ENCODE results near the gene RNF34. TPM values are rescaled to one million over a fixed set of nuclear protein-coding genes. Genes with fewer than 3 reads are reported as not detected.

RNF34 gene
- total and polyA plus RNA-seq, 4 experiments from 2014 or later: 61.3 to 95.3 (median 86.7) TPM

GRCh38 chr12:121464331-121464730 is 64.4 kb downstream of the RNF34 start:
- no peaks in the 10 kb centered on the region for H3K9me3 ChIP-seq (ENCODE audit: control insufficient read depth in 1 of 2, low read length in 2 of 2)
- ChIA-PET CTCF (ENCODE audit: partially characterized antibody) (interaction anchor here (0.6 to 2.4 kb wide), 5 partner anchors 13 to 32 kb away, joined by 3 to 12 read pairs (median 4); no protein-coding TSS in a partner anchor), POLR2A (ENCODE audit: partially characterized antibody) (interaction anchor here (1.0 to 1.5 kb wide), 2 partner anchors 64 to 167 kb away, joined by 3 to 4 read pairs; partner anchors contain the start of gene RNF34)
- H3K27me3 ChIP-seq (ENCODE audit: insufficient read depth, low read length): no peaks in the 10 kb centered on the region
- Mint-ChIP-seq H3K36me3 (peaks cover 4 to 7% of the 10 kb centered on the region in 2 donors), H3K4me3 (peak overlapping the region in 2 of 8 donors; percentile 13), H3K27ac (peak overlapping the region in 2 of 7 donors; percentile 17 to 32), H3K9me3 (no peaks in the 10 kb centered on the region), H3K4me1 (peaks cover 32 to 51% (median 42%) of the 10 kb centered on the region in 4 donors), H3K27me3 (no peaks in the 10 kb centered on the region)
- intact Hi-C loops (cut with micrococcal nuclease): no loop called here
- H3K27ac ChIP-seq (ENCODE audit: low read depth, low read length): no peak overlapping the region
- peaks cover 30% of the 10 kb centered on the region for H3K4me1 ChIP-seq (ENCODE audit: insufficient read depth, low read length)
- H3K4me3 ChIP-seq (ENCODE audit: low read length in 2 of 2): no peak overlapping the region
- H3K36me3 ChIP-seq (ENCODE audit: insufficient read depth, low read length): no peaks in the 10 kb centered on the region
- DNase-seq: no peak

GRCh38 chr12:121465921-121466793 is 66.2 kb downstream of the RNF34 start:
- Histone ChIP-seq H3K27ac (ENCODE audit: low read depth, low read length) (peak overlapping the region; percentile 15), H3K36me3 (ENCODE audit: insufficient read depth, low read length) (no peaks in the 10 kb centered on the region), H3K27me3 (ENCODE audit: insufficient read depth, low read length) (no peaks in the 10 kb centered on the region), H3K4me3 (ENCODE audit: low read length in 2 of 2) (peak overlapping the region; percentile 53 to 69), H3K9me3 (ENCODE audit: control insufficient read depth in 1 of 2, low read length in 2 of 2) (no peaks in the 10 kb centered on the region), H3K4me1 (ENCODE audit: insufficient read depth, low read length) (peaks cover 25% of the 10 kb centered on the region)
- H3K4me1 Mint-ChIP-seq: peaks cover 23 to 39% (median 30%) of the 10 kb centered on the region in 4 donors
- peak overlapping the region; percentile 89 to 98 (median 95) for H3K4me3 Mint-ChIP-seq
- H3K27me3 Mint-ChIP-seq: no peaks in the 10 kb centered on the region
- intact Hi-C loops (cut with micrococcal nuclease): loop anchor here (2.0 to 5.0 kb wide), 2 partner anchors 65 to 761 kb away; partner anchors contain the start of genes DIABLO and RNF34
- ChIA-PET POLR2A (ENCODE audit: partially characterized antibody) (interaction anchor here (0.6 to 1.1 kb wide), 5 partner anchors 9 to 343 kb away, joined by 3 read pairs; partner anchors contain the start of genes ORAI1 and RNF34), CTCF (ENCODE audit: partially characterized antibody) (interaction anchor here (1.2 to 1.8 kb wide), 2 partner anchors 11 to 17 kb away, joined by 3 to 5 read pairs; no protein-coding TSS in a partner anchor)
- H3K27ac Mint-ChIP-seq: peak overlapping the region; percentile 90 to 99 (median 96)
- H3K9me3 Mint-ChIP-seq: no peaks in the 10 kb centered on the region
- peaks cover 4 to 7% of the 10 kb centered on the region in 2 donors for H3K36me3 Mint-ChIP-seq
- DNase-seq: peak in 4 of 5 donors; percentile 39 to 59 (median 40)

GRCh38 chr12:121466794-121467637 is 67.1 kb downstream of the RNF34 start:
- DNase-seq: peak; percentile 85 to 91 (median 87)
- peaks cover 25% of the 10 kb centered on the region for H3K4me1 ChIP-seq (ENCODE audit: insufficient read depth, low read length)
- intact Hi-C loops (cut with micrococcal nuclease): loop anchor here (1.0 to 5.0 kb wide), 3 partner anchors 66 to 760 kb away; partner anchors contain the start of genes ANAPC5, DIABLO and RNF34
- H3K4me3 ChIP-seq (ENCODE audit: low read length in 2 of 2): peak overlapping the region in 1 of 2 donors; percentile 35
- CTCF ChIA-PET (ENCODE audit: partially characterized antibody): interaction anchor here (0.6 to 3.6 kb wide), 4 partner anchors 12 to 407 kb away, joined by 3 to 30 read pairs (median 3); partner anchors contain the start of gene ANAPC5
- Mint-ChIP-seq H3K9me3 (no peaks in the 10 kb centered on the region), H3K36me3 (peaks cover 0 to 6% of the 10 kb centered on the region in 2 donors), H3K27me3 (no peaks in the 10 kb centered on the region), H3K27ac (no peak overlapping the region), H3K4me3 (peak overlapping the region in 5 of 8 donors; percentile 8 to 61 (median 31)), H3K4me1 (peaks cover 17 to 31% (median 22%) of the 10 kb centered on the region in 4 donors)
- H3K27ac ChIP-seq (ENCODE audit: low read depth, low read length): peak overlapping the region; percentile 42
- no peaks in the 10 kb centered on the region for H3K36me3 ChIP-seq (ENCODE audit: insufficient read depth, low read length)
- H3K9me3 ChIP-seq (ENCODE audit: control insufficient read depth in 1 of 2, low read length in 2 of 2): no peaks in the 10 kb centered on the region
- no peaks in the 10 kb centered on the region for H3K27me3 ChIP-seq (ENCODE audit: insufficient read depth, low read length)
- POLR2A ChIA-PET (ENCODE audit: partially characterized antibody): interaction anchor here (1.0 to 2.9 kb wide), 3 partner anchors 13 to 193 kb away, joined by 3 to 14 read pairs (median 4); no protein-coding TSS in a partner anchor

GRCh38 chr12:121467638-121468498 is 68.0 kb downstream of the RNF34 start:
- POLR2A ChIA-PET (ENCODE audit: partially characterized antibody): interaction anchor here (0.5 to 2.9 kb wide), 10 partner anchors 9 to 204 kb away, joined by 3 to 14 read pairs (median 3); partner anchors contain the start of gene RNF34
- H3K9me3 Mint-ChIP-seq: no peaks in the 10 kb centered on the region
- Histone ChIP-seq H3K27me3 (ENCODE audit: insufficient read depth, low read length) (no peaks in the 10 kb centered on the region), H3K9me3 (ENCODE audit: control insufficient read depth in 1 of 2, low read length in 2 of 2) (no peaks in the 10 kb centered on the region), H3K4me1 (ENCODE audit: insufficient read depth, low read length) (peaks cover 25% of the 10 kb centered on the region), H3K4me3 (ENCODE audit: low read length in 2 of 2) (peak overlapping the region in 1 of 2 donors; percentile 35), H3K27ac (ENCODE audit: low read depth, low read length) (peak overlapping the region; percentile 42), H3K36me3 (ENCODE audit: insufficient read depth, low read length) (no peaks in the 10 kb centered on the region)
- CTCF ChIA-PET (ENCODE audit: partially characterized antibody): interaction anchor here (0.6 to 3.6 kb wide), 4 partner anchors 11 to 408 kb away, joined by 3 to 30 read pairs (median 3); partner anchors contain the start of gene ANAPC5
- intact Hi-C loops (cut with micrococcal nuclease): loop anchor here (1.0 to 5.0 kb wide), 3 partner anchors 67 to 759 kb away; partner anchors contain the start of genes ANAPC5, DIABLO and RNF34
- H3K4me1 Mint-ChIP-seq: peaks cover 17 to 30% (median 22%) of the 10 kb centered on the region in 4 donors
- peak overlapping the region; percentile 68 to 85 (median 80) for H3K27ac Mint-ChIP-seq
- H3K4me3 Mint-ChIP-seq: peak overlapping the region; percentile 56 to 74 (median 66)
- H3K27me3 Mint-ChIP-seq: no peaks in the 10 kb centered on the region
- peak in 4 of 5 donors; percentile 7 to 19 (median 14) for DNase-seq
- H3K36me3 Mint-ChIP-seq: peaks cover 0 to 5% of the 10 kb centered on the region in 2 donors

GRCh38 chr12:121468499-121468801 is 68.5 kb downstream of the RNF34 start:
- H3K27ac Mint-ChIP-seq: peak overlapping the region; percentile 68 to 84 (median 77)
- H3K4me1 Mint-ChIP-seq: peaks cover 17 to 30% (median 22%) of the 10 kb centered on the region in 4 donors
- no peaks in the 10 kb centered on the region for H3K27me3 Mint-ChIP-seq
- peak overlapping the region in 6 of 8 donors; percentile 29 to 74 (median 65) for H3K4me3 Mint-ChIP-seq
- no peak for DNase-seq
- intact Hi-C loops (cut with micrococcal nuclease): loop anchor here (5.0 kb wide), 1 partner anchor 759 kb away; the partner anchor contains the start of gene DIABLO
- Histone ChIP-seq H3K9me3 (ENCODE audit: control insufficient read depth in 1 of 2, low read length in 2 of 2) (no peaks in the 10 kb centered on the region), H3K36me3 (ENCODE audit: insufficient read depth, low read length) (no peaks in the 10 kb centered on the region), H3K4me3 (ENCODE audit: low read length in 2 of 2) (no peak overlapping the region), H3K27ac (ENCODE audit: low read depth, low read length) (peak overlapping the region; percentile 42), H3K4me1 (ENCODE audit: insufficient read depth, low read length) (peaks cover 25% of the 10 kb centered on the region), H3K27me3 (ENCODE audit: insufficient read depth, low read length) (no peaks in the 10 kb centered on the region)
- ChIA-PET CTCF (ENCODE audit: partially characterized antibody) (interaction anchor here (1.0 to 3.6 kb wide), 3 partner anchors 11 to 117 kb away, joined by 3 to 30 read pairs (median 3); partner anchors contain the start of gene ANAPC5), POLR2A (ENCODE audit: partially characterized antibody) (interaction anchor here (0.7 to 2.9 kb wide), 8 partner anchors 8 to 204 kb away, joined by 3 to 14 read pairs (median 3); partner anchors contain the start of gene RNF34)
- H3K9me3 Mint-ChIP-seq: no peaks in the 10 kb centered on the region
- H3K36me3 Mint-ChIP-seq: peaks cover 0 to 5% of the 10 kb centered on the region in 2 donors
